ENCODE measurements around the gene AGXT2.

The AGXT2 gene

GRCh38 chr5:35048910-35049309 lies 1.2 kb upstream of the AGXT2 start:
- H3K4me1 ChIP-seq (ENCODE audit: low read length), result no peaks in the 10 kb centered on the region

GRCh38 chr5:35046774-35047173 lies 975 bp downstream of the AGXT2 start:
- H3K27me3 ChIP-seq (ENCODE audit: low read depth, low read length), result peaks cover under 1% of the 10 kb centered on the region; the same call in 1 of the 2 replicates
- no peaks in the 10 kb centered on the region for H3K9me3 ChIP-seq (ENCODE audit: insufficient read depth, low read length)
- H3K79me2 ChIP-seq (ENCODE audit: low read length), result no peaks in the 10 kb centered on the region
- TF ChIP-seq EZH2phosphoT487 (IDR thresholded peaks at IDR 0.05; ENCODE audit: low read depth), result no peak
- no peak for TF ChIP-seq CTCF (IDR thresholded peaks at IDR 0.05; ENCODE audit: low read depth, low read length)
- no peak overlapping the region for H2AFZ ChIP-seq (ENCODE audit: low read depth, low read length)
- no peak overlapping the region for H3K9ac ChIP-seq (ENCODE audit: low read length)
- no peaks in the 10 kb centered on the region for H3K4me1 ChIP-seq (ENCODE audit: low read length)
- no peaks in the 10 kb centered on the region for H3K36me3 ChIP-seq (replicated peaks; ENCODE audit: low read depth, low read length)
- no peak overlapping the region for H3K4me2 ChIP-seq (ENCODE audit: low read length)
- no peak overlapping the region for H3K27ac ChIP-seq (ENCODE audit: low read length)
- H4K20me1 ChIP-seq (ENCODE audit: insufficient read depth, low read length), result no peaks in the 10 kb centered on the region
- no peak overlapping the region for H3K4me3 ChIP-seq (ENCODE audit: low read length)

More at GRCh38 chr5:35048910-35049309, 1.2 kb upstream of the AGXT2 start:
- H3K4me3 ChIP-seq (ENCODE audit: low read length), result no peak overlapping the region
- no peak overlapping the region for H3K9ac ChIP-seq (ENCODE audit: low read length)
- H3K27me3 ChIP-seq (ENCODE audit: low read depth, low read length), result no peaks in the 10 kb centered on the region
- H3K79me2 ChIP-seq (ENCODE audit: low read length), result no peaks in the 10 kb centered on the region
- H3K36me3 ChIP-seq (replicated peaks; ENCODE audit: low read depth, low read length), result no peaks in the 10 kb centered on the region
- no peaks in the 10 kb centered on the region for H4K20me1 ChIP-seq (ENCODE audit: insufficient read depth, low read length)
- H2AFZ ChIP-seq (ENCODE audit: low read depth, low read length), result no peak overlapping the region
- TF ChIP-seq CTCF (IDR thresholded peaks at IDR 0.05; ENCODE audit: low read depth, low read length), result no peak
- TF ChIP-seq EZH2phosphoT487 (IDR thresholded peaks at IDR 0.05; ENCODE audit: low read depth), result no peak
- H3K27ac ChIP-seq (ENCODE audit: low read length), result no peak overlapping the region
- no peak overlapping the region for H3K4me2 ChIP-seq (ENCODE audit: low read length)
- no peaks in the 10 kb centered on the region for H3K9me3 ChIP-seq (ENCODE audit: insufficient read depth, low read length)

DNA sequence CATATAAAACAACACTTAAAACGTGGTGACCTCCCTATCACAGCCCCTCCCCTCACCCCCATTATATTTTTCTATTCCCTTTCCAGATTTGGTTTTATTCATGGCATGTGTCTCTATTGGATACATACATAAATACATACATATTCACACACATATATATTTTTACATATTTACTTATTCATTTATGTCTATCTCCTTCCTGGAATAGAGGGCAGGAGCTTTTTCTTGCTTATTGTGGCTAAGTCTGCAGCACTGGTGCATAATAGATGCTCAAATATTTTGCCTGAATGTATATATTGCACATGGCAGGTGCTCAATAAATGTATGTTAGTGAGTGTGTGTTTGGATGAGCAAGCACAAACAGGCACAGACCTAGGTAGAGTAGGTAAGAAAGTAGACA lies 2.5 kb downstream of the AGXT2 start:
- Histone ChIP-seq H3K4me2 (ENCODE audit: low read length) (no peak overlapping the region), H3K27me3 (ENCODE audit: low read depth, low read length) (peaks cover 10% of the 10 kb centered on the region), H3K9ac (ENCODE audit: low read length) (no peak overlapping the region), H4K20me1 (ENCODE audit: insufficient read depth, low read length) (no peaks in the 10 kb centered on the region), H3K27ac (ENCODE audit: low read length) (no peak overlapping the region), H2AFZ (ENCODE audit: low read depth, low read length) (no peak overlapping the region), H3K9me3 (ENCODE audit: insufficient read depth, low read length) (no peaks in the 10 kb centered on the region), H3K36me3 (replicated peaks; ENCODE audit: low read depth, low read length) (no peaks in the 10 kb centered on the region), H3K4me3 (ENCODE audit: low read length) (no peak overlapping the region), H3K4me1 (ENCODE audit: low read length) (no peaks in the 10 kb centered on the region), H3K79me2 (ENCODE audit: low read length) (no peaks in the 10 kb centered on the region)
- no peak for TF ChIP-seq CTCF (IDR thresholded peaks at IDR 0.05; ENCODE audit: low read depth, low read length)
- TF ChIP-seq EZH2phosphoT487 (IDR thresholded peaks at IDR 0.05; ENCODE audit: low read depth), result no peak

- H2AFZ ChIP-seq (ENCODE audit: low read depth, low read length), result no peak overlapping the region
- no peaks in the 10 kb centered on the region for H3K36me3 ChIP-seq (replicated peaks; ENCODE audit: low read depth, low read length)
- H3K4me2 ChIP-seq (ENCODE audit: low read length), result no peak overlapping the region
- H3K4me3 ChIP-seq (ENCODE audit: low read length), result no peak overlapping the region
- H3K9ac ChIP-seq (ENCODE audit: low read length), result no peak overlapping the region
- TF ChIP-seq EZH2phosphoT487 (IDR thresholded peaks at IDR 0.05; ENCODE audit: low read depth) (no peak), CTCF (IDR thresholded peaks at IDR 0.05; ENCODE audit: low read depth, low read length) (no peak)
- H3K9me3 ChIP-seq (ENCODE audit: insufficient read depth, low read length), result no peaks in the 10 kb centered on the region
- H3K4me1 ChIP-seq (ENCODE audit: low read length), result no peaks in the 10 kb centered on the region
- H3K27ac ChIP-seq (ENCODE audit: low read length), result no peak overlapping the region
- no peaks in the 10 kb centered on the region for H4K20me1 ChIP-seq (ENCODE audit: insufficient read depth, low read length)
- peaks cover 15% of the 10 kb centered on the region for H3K27me3 ChIP-seq (ENCODE audit: low read depth, low read length)
- no peaks in the 10 kb centered on the region for H3K79me2 ChIP-seq (ENCODE audit: low read length)
These were observed 3.1 kb downstream of the AGXT2 start for GRCh38 chr5:35044649-35045048.
